ENCODE measurements around the gene SP110. TPM values are rescaled to one million over a fixed set of nuclear protein-coding genes. Genes with fewer than 3 reads are reported as not detected.

The SP110 gene
- total RNA-seq, 2 donors from 2014 or later, result 28.0 to 73.5 TPM

DNA sequence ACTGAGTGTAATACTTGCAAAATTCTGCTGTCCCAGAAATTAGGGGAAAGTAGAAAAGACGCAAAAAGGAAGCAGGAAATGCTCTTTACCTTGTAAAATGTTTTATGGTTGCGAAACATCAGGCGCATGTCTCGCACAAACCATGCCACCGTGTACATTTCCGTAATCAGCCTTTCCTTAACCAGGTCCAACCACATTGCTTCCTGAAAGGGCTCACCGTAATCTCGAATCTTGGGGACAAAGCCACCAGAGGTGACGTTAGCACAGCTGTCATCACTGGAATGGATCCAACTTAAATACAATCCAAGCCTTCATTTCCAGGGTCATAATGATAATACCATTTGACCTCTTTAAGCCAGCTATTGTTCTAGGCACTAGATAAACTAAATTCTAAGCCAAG, 49.3 kb downstream of the SP110 start:
- H3K4me1 ChIP-seq (ENCODE audit: control insufficient read depth in 1 of 2, low read depth in 2 of 2), result no peaks in the 10 kb centered on the region
- H3K27me3 ChIP-seq (replicated peaks; ENCODE audit: insufficient read depth), result no peaks in the 10 kb centered on the region
- ATAC-seq (ENCODE audit: insufficient number of reproducible peaks, low FRiP score, low read depth) (no peak), DNase-seq (ENCODE audit: low spot score) (no peak)
- H3K27ac ChIP-seq, result no peak overlapping the region
- H3K4me3 ChIP-seq, result no peak overlapping the region
- H3K36me3 ChIP-seq, result peaks cover 20% of the 10 kb centered on the region
- H3K9me3 ChIP-seq, result no peaks in the 10 kb centered on the region
- TF ChIP-seq, protein P1, sequence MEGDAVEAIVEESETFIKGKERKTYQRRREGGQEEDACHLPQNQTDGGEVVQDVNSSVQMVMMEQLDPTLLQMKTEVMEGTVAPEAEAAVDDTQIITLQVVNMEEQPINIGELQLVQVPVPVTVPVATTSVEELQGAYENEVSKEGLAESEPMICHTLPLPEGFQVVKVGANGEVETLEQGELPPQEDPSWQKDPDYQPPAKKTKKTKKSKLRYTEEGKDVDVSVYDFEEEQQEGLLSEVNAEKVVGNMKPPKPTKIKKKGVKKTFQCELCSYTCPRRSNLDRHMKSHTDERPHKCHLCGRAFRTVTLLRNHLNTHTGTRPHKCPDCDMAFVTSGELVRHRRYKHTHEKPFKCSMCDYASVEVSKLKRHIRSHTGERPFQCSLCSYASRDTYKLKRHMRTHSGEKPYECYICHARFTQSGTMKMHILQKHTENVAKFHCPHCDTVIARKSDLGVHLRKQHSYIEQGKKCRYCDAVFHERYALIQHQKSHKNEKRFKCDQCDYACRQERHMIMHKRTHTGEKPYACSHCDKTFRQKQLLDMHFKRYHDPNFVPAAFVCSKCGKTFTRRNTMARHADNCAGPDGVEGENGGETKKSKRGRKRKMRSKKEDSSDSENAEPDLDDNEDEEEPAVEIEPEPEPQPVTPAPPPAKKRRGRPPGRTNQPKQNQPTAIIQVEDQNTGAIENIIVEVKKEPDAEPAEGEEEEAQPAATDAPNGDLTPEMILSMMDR (IDR thresholded peaks at IDR 0.05), result no peak

DNA sequence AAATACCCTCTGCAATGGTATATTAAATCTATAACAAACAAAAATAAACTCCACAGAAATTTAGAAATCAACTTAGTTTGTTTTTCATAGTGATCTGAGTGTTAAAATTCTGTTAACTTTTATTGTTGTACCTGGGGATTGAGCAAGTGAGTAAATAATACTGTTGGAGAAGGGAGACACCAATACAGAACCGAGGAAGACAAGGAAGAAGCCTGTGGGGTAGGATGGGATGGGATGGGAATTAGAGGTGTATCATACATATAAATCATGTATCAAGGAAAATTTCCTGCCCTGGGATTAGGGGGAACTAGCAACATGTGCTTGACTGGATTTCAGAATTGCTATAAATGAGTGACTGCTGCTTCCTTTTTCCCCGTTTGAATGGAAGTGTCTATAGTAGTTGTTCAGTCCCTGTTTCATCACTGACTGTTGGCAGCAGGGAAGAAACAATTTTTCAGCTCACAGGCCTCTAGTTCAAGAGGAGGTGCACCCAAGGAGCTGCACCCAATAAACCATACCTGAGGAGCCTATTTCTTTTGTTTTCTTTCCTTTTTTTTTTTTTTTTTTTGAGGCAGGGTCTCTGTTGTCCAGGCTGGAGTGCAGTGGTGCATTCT, 53.1 kb downstream of the SP110 start:
- Histone ChIP-seq H3K9me3 (no peaks in the 10 kb centered on the region), H3K4me3 (no peak overlapping the region), H3K4me1 (ENCODE audit: control insufficient read depth in 1 of 2, low read depth in 2 of 2) (no peaks in the 10 kb centered on the region), H3K27me3 (replicated peaks; ENCODE audit: insufficient read depth) (no peaks in the 10 kb centered on the region), H3K36me3 (peaks cover 8% of the 10 kb centered on the region), H3K27ac (no peak overlapping the region)
- no peak for DNase-seq (ENCODE audit: low spot score)
- TF ChIP-seq, protein P1 (IDR thresholded peaks at IDR 0.05), result no peak
- ATAC-seq (ENCODE audit: insufficient number of reproducible peaks, low FRiP score, low read depth), result no peak

DNA sequence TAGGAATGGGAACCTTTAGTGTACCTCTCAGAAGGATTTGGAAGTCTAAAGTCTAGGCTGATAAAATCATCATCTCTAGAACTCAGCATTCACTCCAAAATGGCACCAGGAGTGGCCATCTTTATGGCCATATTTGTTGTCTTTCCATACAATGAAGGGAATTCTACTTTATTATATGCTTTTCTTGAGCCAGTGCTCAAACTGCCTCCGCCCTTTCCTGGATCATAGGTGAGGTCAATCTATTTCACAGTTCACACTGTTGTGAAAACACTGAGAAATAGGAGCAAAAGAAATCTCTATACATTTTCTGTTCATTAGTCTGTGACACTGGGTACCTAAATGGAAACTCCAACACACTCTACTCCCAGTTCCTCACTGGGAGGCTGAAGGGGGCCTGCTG, 55.6 kb downstream of the SP110 start:
- no peak overlapping the region for H3K4me3 ChIP-seq
- TF ChIP-seq, protein P1 (IDR thresholded peaks at IDR 0.05), result no peak
- no peaks in the 10 kb centered on the region for H3K27me3 ChIP-seq (replicated peaks; ENCODE audit: insufficient read depth)
- H3K4me1 ChIP-seq (ENCODE audit: control insufficient read depth in 1 of 2, low read depth in 2 of 2), result no peaks in the 10 kb centered on the region
- no peak overlapping the region for H3K27ac ChIP-seq
- peaks cover 6% of the 10 kb centered on the region for H3K36me3 ChIP-seq
- no peaks in the 10 kb centered on the region for H3K9me3 ChIP-seq
- ATAC-seq (ENCODE audit: insufficient number of reproducible peaks, low FRiP score, low read depth) (no peak), DNase-seq (ENCODE audit: low spot score) (no peak)

DNA sequence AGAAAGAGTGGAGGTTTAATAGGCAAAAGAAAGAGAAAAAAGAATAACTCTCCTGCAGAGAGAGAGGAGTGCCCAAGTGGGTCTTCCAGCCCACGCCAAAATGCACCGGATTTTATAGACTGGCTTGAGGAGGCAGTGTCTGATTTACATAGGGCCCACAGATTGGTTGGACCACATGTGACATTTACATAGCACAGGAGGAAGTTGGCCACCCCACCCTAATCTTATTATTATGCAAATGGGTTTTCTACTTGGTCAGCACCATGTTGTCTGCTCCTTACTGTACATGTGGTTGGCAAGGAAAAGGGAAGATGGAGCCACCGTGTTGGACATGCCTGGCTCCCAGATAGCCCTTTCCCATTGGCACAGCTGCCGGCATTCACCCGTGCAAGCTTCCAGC, 56.8 kb downstream of the SP110 start:
- Histone ChIP-seq H3K4me3 (no peak overlapping the region), H3K9me3 (no peaks in the 10 kb centered on the region), H3K27me3 (replicated peaks; ENCODE audit: insufficient read depth) (no peaks in the 10 kb centered on the region), H3K36me3 (no peaks in the 10 kb centered on the region), H3K27ac (no peak overlapping the region), H3K4me1 (ENCODE audit: control insufficient read depth in 1 of 2, low read depth in 2 of 2) (no peaks in the 10 kb centered on the region)
- TF ChIP-seq, protein P1 (IDR thresholded peaks at IDR 0.05), result no peak
- DNase-seq (ENCODE audit: low spot score) (no peak), ATAC-seq (ENCODE audit: insufficient number of reproducible peaks, low FRiP score, low read depth) (no peak)

DNA sequence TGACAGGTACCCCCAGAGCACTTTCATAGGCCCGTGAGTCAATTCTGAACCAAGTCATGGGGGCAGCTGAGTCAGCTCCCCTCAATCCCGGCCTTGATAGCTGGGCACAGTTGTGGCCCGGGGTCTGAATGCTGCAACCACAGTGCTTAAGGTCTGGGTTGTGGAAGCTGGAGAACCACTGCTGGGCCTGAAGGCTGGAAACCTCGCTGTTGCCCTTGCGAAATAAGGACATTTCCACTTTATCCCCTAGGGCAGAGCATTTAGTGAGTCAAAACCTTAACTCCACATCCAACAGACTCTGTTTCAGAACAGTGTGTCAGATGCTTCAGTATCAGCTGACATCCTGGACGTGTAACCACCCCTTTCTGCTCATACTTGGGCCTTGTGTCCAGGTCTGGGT, 58.6 kb downstream of the SP110 start:
- Histone ChIP-seq H3K27ac (no peak overlapping the region), H3K4me1 (ENCODE audit: control insufficient read depth in 1 of 2, low read depth in 2 of 2) (no peaks in the 10 kb centered on the region), H3K4me3 (no peak overlapping the region), H3K27me3 (replicated peaks; ENCODE audit: insufficient read depth) (no peaks in the 10 kb centered on the region), H3K9me3 (no peaks in the 10 kb centered on the region), H3K36me3 (no peaks in the 10 kb centered on the region)
- TF ChIP-seq, protein P1 (IDR thresholded peaks at IDR 0.05), result no peak
- no peak for DNase-seq (ENCODE audit: low spot score)
- no peak for ATAC-seq (ENCODE audit: insufficient number of reproducible peaks, low FRiP score, low read depth)
